ENCODE results near the gene CDH4.

CDH4 gene

GRCh38 chr20:61521687-61522420, 269.8 kb downstream of the CDH4 start:
- DNase-seq: peak; percentile 72

- no peak for DNase-seq
Measured at GRCh38 chr20:61522498-61523090, 270.5 kb downstream of the CDH4 start.

GRCh38 chr20:61523145-61523544, 271.1 kb downstream of the CDH4 start:
- no peak for DNase-seq

GRCh38 chr20:61524951-61525666, 273.0 kb downstream of the CDH4 start:
- no peak for DNase-seq

GRCh38 chr20:61525781-61526431, 273.8 kb downstream of the CDH4 start:
- DNase-seq: peak; percentile 66

GRCh38 chr20:61526907-61527306, 274.8 kb downstream of the CDH4 start:
- no peak for DNase-seq

GRCh38 chr20:61527626-61528025, 275.6 kb downstream of the CDH4 start:
- DNase-seq: no peak

GRCh38 chr20:61528591-61528990, 276.5 kb downstream of the CDH4 start:
- no peak for DNase-seq

GRCh38 chr20:61529354-61529753, 277.3 kb downstream of the CDH4 start:
- DNase-seq: no peak

GRCh38 chr20:61531553-61532345, 279.7 kb downstream of the CDH4 start:
- peak; percentile 69 for DNase-seq

- DNase-seq: no peak
Measured at GRCh38 chr20:61532736-61533135, 280.7 kb downstream of the CDH4 start.

- DNase-seq: no peak
Measured at GRCh38 chr20:61533231-61533631, 281.2 kb downstream of the CDH4 start.

GRCh38 chr20:61534346-61534745, 282.3 kb downstream of the CDH4 start:
- no peak for DNase-seq

- DNase-seq: no peak
Measured at GRCh38 chr20:61535091-61535490, 283.0 kb downstream of the CDH4 start.

- no peak for DNase-seq
Measured at GRCh38 chr20:61535536-61535935, 283.5 kb downstream of the CDH4 start.

GRCh38 chr20:61535956-61536355, 283.9 kb downstream of the CDH4 start:
- no peak for DNase-seq

GRCh38 chr20:61536671-61537070, 284.6 kb downstream of the CDH4 start:
- no peak for DNase-seq

GRCh38 chr20:61537239-61538182, 285.4 kb downstream of the CDH4 start:
- DNase-seq: no peak

GRCh38 chr20:61538183-61538942, 286.3 kb downstream of the CDH4 start:
- DNase-seq: no peak

GRCh38 chr20:61538943-61539265, 286.8 kb downstream of the CDH4 start:
- no peak for DNase-seq

Data from islet precursor cell (in vitro differentiated cells).